K562 (cell line): ENCODE data around the gene CETN1.

Source experiments
- CEBPB ChIP-seq: fragments of 450-650 bp; IDR thresholded peaks from 2 replicates; pipeline ENCODE4 v1.6.1; 2016; ENCODE audit warnings: missing genetic modification characterization, missing compliant biosample characterization
- PATZ1 ChIP-seq: fragments of 250-450 bp; sonication (Bioruptor Pico); IDR thresholded peaks from 2 replicates; pipeline ENCODE4 v1.5.0; 2020; ENCODE audit warnings: mild to moderate bottlenecking, borderline replicate concordance

GRCh38 chr18:629269-630150, 49.3 kb downstream of the CETN1 start:
- TF ChIP-seq PATZ1 (CRISPR knock-in tag) (no peak), CEBPB (tag) (no peak)
